T-helper 9 cell (primary cell): ENCODE results near the gene TP53I11.

Experiments
- DNase-seq: peaks from one replicate; pipeline ENCODE4 v3.0.0-alpha.2; 2020

Gene TP53I11

GRCh38 chr11:44978274-44978960 lies 27.7 kb upstream of the TP53I11 start:
- no peak for DNase-seq

GRCh38 chr11:44977493-44977984 lies 26.9 kb upstream of the TP53I11 start:
- no peak for DNase-seq

GRCh38 chr11:44976576-44976975 lies 25.9 kb upstream of the TP53I11 start:
- DNase-seq, result no peak

GRCh38 chr11:44974402-44975000 lies 23.8 kb upstream of the TP53I11 start:
- no peak for DNase-seq

- DNase-seq, result no peak
Observed at GRCh38 chr11:44973632-44974401, 23.1 kb upstream of the TP53I11 start.

- no peak for DNase-seq
Observed at GRCh38 chr11:44972746-44973435, 22.2 kb upstream of the TP53I11 start.

- DNase-seq, result no peak
Observed at GRCh38 chr11:44971185-44971584, 20.5 kb upstream of the TP53I11 start.

- DNase-seq, result no peak
Observed at GRCh38 chr11:44970293-44970692, 19.6 kb upstream of the TP53I11 start.

- no peak for DNase-seq
Observed at GRCh38 chr11:44969651-44970252, 19.1 kb upstream of the TP53I11 start.

GRCh38 chr11:44968510-44968909 lies 17.8 kb upstream of the TP53I11 start:
- no peak for DNase-seq

- DNase-seq, result no peak
Observed at GRCh38 chr11:44967930-44968496, 17.3 kb upstream of the TP53I11 start.

GRCh38 chr11:44966694-44967093 lies 16.0 kb upstream of the TP53I11 start:
- DNase-seq, result no peak

GRCh38 chr11:44964526-44965209 lies 14.0 kb upstream of the TP53I11 start:
- DNase-seq, result no peak

GRCh38 chr11:44963948-44964347 lies 13.3 kb upstream of the TP53I11 start:
- no peak for DNase-seq

GRCh38 chr11:44963136-44963535 lies 12.5 kb upstream of the TP53I11 start:
- DNase-seq, result no peak

- no peak for DNase-seq
Observed at GRCh38 chr11:44962464-44962863, 11.8 kb upstream of the TP53I11 start.

GRCh38 chr11:44960200-44960845 lies 9.6 kb upstream of the TP53I11 start:
- no peak for DNase-seq

GRCh38 chr11:44959064-44959463 lies 8.4 kb upstream of the TP53I11 start:
- no peak for DNase-seq

- no peak for DNase-seq
Observed at GRCh38 chr11:44957776-44958564, 7.3 kb upstream of the TP53I11 start.

- no peak for DNase-seq
Observed at GRCh38 chr11:44957040-44957515, 6.4 kb upstream of the TP53I11 start.
